Measurements from ENCODE around the gene UBR3. TPM values are rescaled to one million over a fixed set of nuclear protein-coding genes. Genes with fewer than 3 reads are reported as not detected.
A peak's percentile ranks its signal among the peaks of the same experiment; 100 is the strongest.

The UBR3 gene
- polyA plus RNA-seq, 1 donor from 2014 or later = 75.2 TPM

DNA sequence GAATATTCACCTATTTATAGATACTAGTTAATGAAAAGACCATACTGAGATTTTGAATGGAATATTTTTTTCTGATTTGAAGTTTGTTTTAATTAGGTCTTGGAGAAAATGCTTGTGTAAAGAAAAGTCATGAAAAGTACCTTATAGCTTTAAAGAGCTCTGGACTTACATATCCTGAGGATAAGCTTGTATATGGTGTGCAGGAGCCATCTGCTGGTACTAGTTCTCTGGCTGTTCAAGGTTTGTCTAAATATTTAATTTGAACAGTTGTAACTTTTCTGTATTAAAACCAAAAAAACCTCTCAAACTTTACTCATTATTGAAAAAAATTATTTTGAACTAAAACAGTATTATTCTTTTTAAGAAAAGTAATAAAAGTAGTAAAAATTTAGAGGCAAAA lies 50.1 kb downstream of the UBR3 start:
- TF ChIP-seq RAD21 (conservative IDR thresholded peaks at IDR 0.05) (peak; percentile 38), TAF1 (IDR thresholded peaks at IDR 0.05; ENCODE audit: low read depth) (no peak)
- no peak overlapping the region for H2AFZ ChIP-seq (ENCODE audit: low read depth, low read length)
- H4K20me1 ChIP-seq (ENCODE audit: insufficient read depth) = no peaks in the 10 kb centered on the region
- no peaks in the 10 kb centered on the region for H3K27me3 ChIP-seq (ENCODE audit: insufficient read depth, low read depth, low read length)
- no peaks in the 10 kb centered on the region for H3K9me3 ChIP-seq (ENCODE audit: low read length)
- no peaks in the 10 kb centered on the region for H3F3A ChIP-seq (ENCODE audit: insufficient read depth, low read length, poor library complexity, severe bottlenecking)
- H3K27ac ChIP-seq (ENCODE audit: low read length) = no peak overlapping the region
- H3K9me2 ChIP-seq (ENCODE audit: insufficient read depth, low read length) = no peaks in the 10 kb centered on the region
- no peak overlapping the region for H3K4me3 ChIP-seq (ENCODE audit: low read length)
- H3K36me3 ChIP-seq (ENCODE audit: insufficient read depth, low read length) = no peaks in the 10 kb centered on the region
- H3K4me2 ChIP-seq (ENCODE audit: low read length) = no peak overlapping the region
- H3K9ac ChIP-seq (ENCODE audit: low read length) = no peak overlapping the region
- H3K79me2 ChIP-seq (replicated peaks; ENCODE audit: insufficient read depth, low read length) = no peaks in the 10 kb centered on the region

GRCh38 chr2:169887120-169887519 lies 59.9 kb downstream of the UBR3 start:
- Histone ChIP-seq H3K27ac (ENCODE audit: low read length) (no peak overlapping the region), H3F3A (ENCODE audit: insufficient read depth, low read length, poor library complexity, severe bottlenecking) (no peaks in the 10 kb centered on the region)

More at GRCh38 chr2:169887120-169887519, 59.9 kb downstream of the UBR3 start:
- no peak overlapping the region for H3K4me3 ChIP-seq (ENCODE audit: low read length)
- H3K9me3 ChIP-seq (ENCODE audit: low read length) = no peaks in the 10 kb centered on the region
- H2AFZ ChIP-seq (ENCODE audit: low read depth, low read length) = no peak overlapping the region
- TF ChIP-seq POLR2AphosphoS5 (IDR thresholded peaks at IDR 0.05) = no peak
- no peak for TF ChIP-seq MXI1 (conservative IDR thresholded peaks at IDR 0.05; ENCODE audit: poor library complexity, severe bottlenecking)
- TF ChIP-seq, protein P1, sequence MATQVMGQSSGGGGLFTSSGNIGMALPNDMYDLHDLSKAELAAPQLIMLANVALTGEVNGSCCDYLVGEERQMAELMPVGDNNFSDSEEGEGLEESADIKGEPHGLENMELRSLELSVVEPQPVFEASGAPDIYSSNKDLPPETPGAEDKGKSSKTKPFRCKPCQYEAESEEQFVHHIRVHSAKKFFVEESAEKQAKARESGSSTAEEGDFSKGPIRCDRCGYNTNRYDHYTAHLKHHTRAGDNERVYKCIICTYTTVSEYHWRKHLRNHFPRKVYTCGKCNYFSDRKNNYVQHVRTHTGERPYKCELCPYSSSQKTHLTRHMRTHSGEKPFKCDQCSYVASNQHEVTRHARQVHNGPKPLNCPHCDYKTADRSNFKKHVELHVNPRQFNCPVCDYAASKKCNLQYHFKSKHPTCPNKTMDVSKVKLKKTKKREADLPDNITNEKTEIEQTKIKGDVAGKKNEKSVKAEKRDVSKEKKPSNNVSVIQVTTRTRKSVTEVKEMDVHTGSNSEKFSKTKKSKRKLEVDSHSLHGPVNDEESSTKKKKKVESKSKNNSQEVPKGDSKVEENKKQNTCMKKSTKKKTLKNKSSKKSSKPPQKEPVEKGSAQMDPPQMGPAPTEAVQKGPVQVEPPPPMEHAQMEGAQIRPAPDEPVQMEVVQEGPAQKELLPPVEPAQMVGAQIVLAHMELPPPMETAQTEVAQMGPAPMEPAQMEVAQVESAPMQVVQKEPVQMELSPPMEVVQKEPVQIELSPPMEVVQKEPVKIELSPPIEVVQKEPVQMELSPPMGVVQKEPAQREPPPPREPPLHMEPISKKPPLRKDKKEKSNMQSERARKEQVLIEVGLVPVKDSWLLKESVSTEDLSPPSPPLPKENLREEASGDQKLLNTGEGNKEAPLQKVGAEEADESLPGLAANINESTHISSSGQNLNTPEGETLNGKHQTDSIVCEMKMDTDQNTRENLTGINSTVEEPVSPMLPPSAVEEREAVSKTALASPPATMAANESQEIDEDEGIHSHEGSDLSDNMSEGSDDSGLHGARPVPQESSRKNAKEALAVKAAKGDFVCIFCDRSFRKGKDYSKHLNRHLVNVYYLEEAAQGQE (IDR thresholded peaks at IDR 0.05; ENCODE audit: borderline replicate concordance) = no peak
- TF ChIP-seq TAF1 (IDR thresholded peaks at IDR 0.05; ENCODE audit: low read depth) = no peak
- TF ChIP-seq RAD21 (conservative IDR thresholded peaks at IDR 0.05) = no peak
- TF ChIP-seq EP300 (conservative IDR thresholded peaks at IDR 0.05; ENCODE audit: poor library complexity, severe bottlenecking) = no peak
- no peak for TF ChIP-seq EZH2 (IDR thresholded peaks at IDR 0.05; ENCODE audit: borderline replicate concordance, insufficient read depth, low read length, poor library complexity, severe bottlenecking)
- no peak for TF ChIP-seq SMC3 (conservative IDR thresholded peaks at IDR 0.05; ENCODE audit: poor library complexity)
- TF ChIP-seq CTCF (IDR thresholded peaks at IDR 0.05; ENCODE audit: poor library complexity, severe bottlenecking) = no peak
- H3K9me2 ChIP-seq (ENCODE audit: insufficient read depth, low read length) = no peaks in the 10 kb centered on the region
- H4K20me1 ChIP-seq (ENCODE audit: insufficient read depth) = no peaks in the 10 kb centered on the region
- no peaks in the 10 kb centered on the region for H3K79me2 ChIP-seq (replicated peaks; ENCODE audit: insufficient read depth, low read length)
- H3K27me3 ChIP-seq (ENCODE audit: insufficient read depth, low read depth, low read length) = no peaks in the 10 kb centered on the region
- no peak overlapping the region for H3K4me2 ChIP-seq (ENCODE audit: low read length)
- H3K9ac ChIP-seq (ENCODE audit: low read length) = no peak overlapping the region
- no peaks in the 10 kb centered on the region for H3K36me3 ChIP-seq (ENCODE audit: insufficient read depth, low read length)
